GM13976 (cell line): ENCODE results near the gene HOATZ.
A peak's percentile ranks its signal among the peaks of the same experiment; 100 is the strongest.

Experiments used
- DNase-seq: peaks from one replicate; pipeline ENCODE4 v3.0.0; 2012; ENCODE audit warnings: low spot score
- CTCF ChIP-seq: IDR thresholded peaks from 2 replicates; pipeline ENCODE4 v1.5.1; 2012; ENCODE audit warnings: borderline replicate concordance, mild to moderate bottlenecking; ENCODE audit not compliant: insufficient read depth; ENCODE audit errors: extremely low read depth, missing control alignments, control extremely low read depth
- in situ Hi-C: fragments of 300-500 bp; cut with MboI; formaldehyde crosslinking; loops from one replicate; pipeline ENCODE4 v1.12.0; 2022; ENCODE audit warnings: low sequenced_read_pairs, mixed read lengths, inconsistent platforms; ENCODE audit not compliant: unreplicated experiment

Gene HOATZ

GRCh38 chr11:111540114-111540936, 25.7 kb downstream of the HOATZ start, which contains the start of gene LAYN:
TSS of gene LAYN (plus strand) at chr11:111540720. CDS start at chr11:111540844, 124 bp downstream.
- DNase-seq: peak; percentile 60
- TF ChIP-seq CTCF: no peak
- in situ Hi-C loops: no loop called here

- in situ Hi-C loops: no loop called here
- DNase-seq: peak; percentile 41
- TF ChIP-seq CTCF: no peak
These were observed 26.3 kb downstream of the HOATZ start for GRCh38 chr11:111540937-111541253.

- in situ Hi-C loops: no loop called here
- peak; percentile 41 for DNase-seq
- no peak for TF ChIP-seq CTCF
These were observed 26.9 kb downstream of the HOATZ start for GRCh38 chr11:111541254-111542061.

- TF ChIP-seq CTCF: no peak
- no peak for DNase-seq
- in situ Hi-C loops: no loop called here
These were observed 28.2 kb downstream of the HOATZ start for GRCh38 chr11:111542606-111543275.

- in situ Hi-C loops: no loop called here
- TF ChIP-seq CTCF: no peak
- DNase-seq: no peak
These were observed 33.9 kb downstream of the HOATZ start for GRCh38 chr11:111548525-111548924.

- in situ Hi-C loops: no loop called here
- no peak for DNase-seq
- TF ChIP-seq CTCF: no peak
These were observed 34.8 kb downstream of the HOATZ start for GRCh38 chr11:111549196-111549868.
